Stimulated activated naive CD4-positive, alpha-beta T cell treated with Interleukin-2 at 50 U/mL for 16 hours (primary cell): ENCODE data around the gene SPRR5.

Experiments used
- DNase-seq: peaks from one replicate; lab custom pipeline; 2025; lab: John Stamatoyannopoulos, UW

The SPRR5 gene

GRCh38 chr1:152946248-152946647 lies 758 bp upstream of the SPRR5 start:
- DNase-seq: no peak

- DNase-seq: no peak
Measured at GRCh38 chr1:152951711-152952110, 4.7 kb downstream of the SPRR5 start.

DNA sequence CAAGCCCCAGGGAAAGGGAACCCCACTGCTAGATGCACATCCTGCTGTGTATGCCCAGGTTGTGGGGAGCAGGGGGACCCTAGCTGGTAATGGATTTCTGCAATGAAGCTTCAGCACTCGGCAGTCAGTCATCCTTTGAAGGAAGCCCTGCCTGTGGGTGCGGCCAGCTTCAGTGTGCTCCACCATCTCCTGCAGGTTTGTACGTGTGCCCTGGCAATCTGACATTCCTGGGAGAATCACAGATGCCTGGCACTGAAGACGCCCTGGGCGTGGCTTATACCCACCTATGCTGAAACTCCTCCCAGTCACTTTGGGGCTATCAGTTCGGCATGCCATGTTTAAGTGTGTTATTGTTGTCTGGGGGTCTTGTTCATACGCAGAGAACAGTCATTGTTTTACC lies 6.8 kb downstream of the SPRR5 start:
- no peak for DNase-seq

- DNase-seq: no peak
Measured at GRCh38 chr1:152954436-152954835, 7.4 kb downstream of the SPRR5 start.

GRCh38 chr1:152957561-152957960 lies 10.6 kb downstream of the SPRR5 start:
- no peak for DNase-seq

- DNase-seq: no peak
Measured at GRCh38 chr1:152959273-152959672, 12.3 kb downstream of the SPRR5 start.

DNA sequence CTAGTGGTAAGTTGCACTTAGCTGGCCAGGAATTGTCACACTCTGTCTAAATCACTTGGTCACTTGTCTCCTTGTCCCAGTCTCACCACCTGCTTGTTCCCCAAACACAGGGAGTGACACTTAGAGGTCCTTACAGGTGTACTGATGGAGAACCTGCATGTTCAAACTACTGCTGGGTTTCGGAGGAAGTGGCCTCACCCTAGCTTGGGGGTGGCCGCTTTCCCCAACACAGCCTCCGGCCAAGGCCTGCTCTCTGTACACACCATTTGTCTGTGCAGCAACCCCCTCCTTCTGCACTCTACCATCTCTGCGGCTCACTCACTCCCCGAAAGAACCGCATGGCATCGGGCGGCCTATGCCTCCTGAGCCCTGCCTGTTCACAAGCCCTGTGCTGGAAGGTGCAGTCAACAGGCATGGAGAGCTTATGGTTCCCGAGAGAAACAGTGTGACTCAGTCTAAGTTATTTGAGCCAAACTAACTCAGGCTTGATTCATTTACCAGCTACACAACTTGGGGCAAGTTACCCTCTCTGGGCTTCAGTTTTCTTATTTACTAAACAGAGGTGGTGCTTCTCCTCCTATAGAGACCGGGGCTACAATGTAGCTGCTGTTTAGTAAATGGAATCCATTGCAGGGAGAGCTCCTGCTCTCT lies 12.9 kb downstream of the SPRR5 start:
- no peak for DNase-seq

GRCh38 chr1:152960452-152961044 lies 13.5 kb downstream of the SPRR5 start:
- no peak for DNase-seq

DNA sequence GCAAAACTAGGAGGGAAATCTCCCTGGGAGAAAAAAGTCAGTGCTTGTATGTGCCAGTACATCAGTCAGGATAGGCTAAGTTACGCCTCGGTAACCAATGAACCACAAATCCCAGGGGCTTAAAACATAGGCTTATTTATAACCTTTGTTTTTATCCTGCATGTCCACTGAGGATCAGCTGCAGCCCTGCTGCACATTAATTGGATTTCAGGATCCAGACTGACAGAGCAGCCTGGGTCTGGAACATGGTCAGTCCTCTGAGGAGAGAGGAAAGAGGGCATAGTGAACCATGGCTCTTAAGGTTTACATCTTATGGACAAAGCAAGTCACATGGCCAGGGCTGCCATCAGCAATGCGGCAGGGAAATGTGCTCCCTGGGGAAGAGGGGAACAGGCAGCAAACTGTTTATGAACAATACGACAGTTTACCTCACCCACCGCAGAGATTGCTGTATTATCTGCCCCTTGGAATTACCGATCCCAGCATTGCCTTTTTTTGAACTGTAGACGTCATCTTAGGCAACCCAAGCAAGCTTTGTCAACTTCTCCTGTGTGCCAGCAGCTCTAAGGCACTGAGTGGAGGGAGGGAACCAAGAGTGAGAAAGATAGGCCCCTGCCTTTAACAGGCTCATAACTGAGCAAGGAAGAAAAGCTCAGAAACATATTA lies 14.4 kb downstream of the SPRR5 start:
- no peak for DNase-seq

DNA sequence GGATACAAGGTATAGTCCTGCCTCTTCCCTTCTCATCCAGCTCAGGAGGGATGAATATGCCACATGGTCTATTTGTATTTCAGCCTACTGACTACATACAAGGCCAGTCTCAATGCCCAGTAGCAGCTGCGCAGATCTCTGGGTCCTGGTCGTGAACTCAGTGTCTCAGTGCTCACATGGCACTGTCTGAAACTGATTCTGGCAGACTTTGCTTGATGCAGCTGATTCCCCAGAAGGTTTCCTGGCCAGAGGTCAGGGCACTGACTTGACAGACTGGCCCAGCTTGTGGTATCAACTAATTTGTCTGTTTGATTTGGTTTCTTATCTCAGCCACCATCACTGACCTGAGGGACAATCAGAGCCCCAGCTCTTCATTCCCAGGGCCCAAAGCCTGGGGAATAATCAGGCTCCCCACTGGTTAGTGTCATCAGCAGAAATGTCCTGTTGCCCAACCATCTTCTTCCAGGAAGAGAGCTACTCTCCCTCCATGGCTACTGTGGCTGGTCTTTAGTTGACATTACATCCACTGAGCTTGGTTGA lies 15.9 kb downstream of the SPRR5 start:
- DNase-seq: no peak

DNA sequence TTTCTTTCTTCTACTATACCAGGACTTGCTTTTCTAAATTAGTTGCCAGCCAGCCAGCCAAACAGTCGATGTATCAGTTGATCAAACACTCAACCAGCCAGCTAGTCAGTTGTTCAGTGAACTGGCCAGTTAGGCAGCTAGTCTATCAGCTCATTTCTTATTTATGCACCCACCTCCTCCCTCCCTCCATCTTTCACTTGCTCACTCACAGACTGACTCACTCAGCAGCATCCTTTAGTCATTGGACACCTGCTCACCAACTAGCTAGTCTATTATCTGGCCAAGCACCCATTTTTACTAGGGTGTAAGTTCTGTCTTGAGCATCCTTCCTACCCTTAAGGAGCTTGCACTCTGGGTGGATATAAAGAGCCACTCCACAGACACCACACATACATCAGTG lies 17.5 kb downstream of the SPRR5 start:
- DNase-seq: no peak

GRCh38 chr1:152965853-152966252 lies 18.8 kb downstream of the SPRR5 start:
- no peak for DNase-seq

GRCh38 chr1:152967201-152967600 lies 20.2 kb downstream of the SPRR5 start:
- DNase-seq: no peak

DNA sequence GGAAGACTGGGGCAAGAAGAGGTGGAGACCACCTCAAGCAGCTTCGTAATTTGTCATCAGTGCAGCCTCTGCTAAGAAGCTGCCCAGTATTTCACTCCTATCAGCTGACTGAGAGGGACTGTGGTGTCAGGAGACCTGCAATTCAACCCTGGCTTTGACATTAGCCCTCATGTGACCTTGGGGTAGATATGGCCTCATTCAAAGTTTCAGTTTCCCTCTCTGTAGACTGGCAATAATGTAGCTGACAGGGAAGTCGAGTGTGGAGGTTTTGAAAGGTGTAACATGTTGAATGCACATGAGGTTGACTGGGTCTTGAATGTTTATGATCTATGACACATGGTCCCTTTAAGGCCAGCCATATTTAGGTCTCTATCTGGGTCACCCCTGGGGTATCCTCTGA lies 21.2 kb downstream of the SPRR5 start:
- DNase-seq: no peak

DNA sequence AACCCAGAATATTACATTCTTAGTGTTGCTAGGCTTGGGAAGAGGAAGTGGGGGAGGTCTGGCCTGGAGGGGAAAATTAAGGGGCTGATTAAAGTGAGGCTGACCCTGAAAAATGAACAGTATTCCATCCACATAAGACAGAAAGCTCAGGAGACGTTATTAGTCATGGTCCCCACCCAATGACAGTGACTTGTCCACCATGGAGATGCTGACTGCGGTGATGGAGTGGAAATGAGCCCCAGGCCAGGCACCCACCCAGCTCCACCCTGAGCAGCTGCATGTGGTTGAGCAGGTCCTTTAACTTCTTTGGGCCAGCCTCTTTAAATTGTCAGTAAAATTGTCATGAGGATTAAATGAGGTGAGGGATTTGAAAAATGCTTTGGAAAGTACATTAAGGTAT lies 22.0 kb downstream of the SPRR5 start:
- DNase-seq: no peak

GRCh38 chr1:152970495-152970894 lies 23.5 kb downstream of the SPRR5 start, which contains the start of gene SPRR4:
TSS of gene SPRR4 (plus strand) at chr1:152970648. CDS start at chr1:152971891, 1,243 bp downstream.
- DNase-seq: no peak

GRCh38 chr1:152972196-152972886 lies 25.3 kb downstream of the SPRR5 start:
- no peak for DNase-seq

DNA sequence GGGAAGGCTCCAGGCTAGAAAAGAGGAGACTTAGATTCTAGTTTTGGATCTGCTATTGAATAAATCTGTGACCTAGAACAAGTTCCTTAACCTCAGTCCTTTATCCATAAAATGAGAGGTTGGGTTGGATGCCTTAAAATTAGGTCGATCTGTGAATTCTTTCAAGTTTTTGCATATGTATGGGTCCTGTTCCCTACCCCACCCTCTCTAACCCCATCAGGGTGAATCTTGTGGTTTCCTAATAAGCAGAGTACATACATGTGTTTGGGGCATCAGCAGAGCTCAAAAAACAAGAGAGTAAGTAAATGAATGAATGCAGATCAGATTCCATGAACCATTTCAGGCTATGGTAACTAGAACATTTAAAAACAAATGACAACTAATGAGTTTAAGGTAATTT lies 29.7 kb downstream of the SPRR5 start:
- DNase-seq: no peak

DNA sequence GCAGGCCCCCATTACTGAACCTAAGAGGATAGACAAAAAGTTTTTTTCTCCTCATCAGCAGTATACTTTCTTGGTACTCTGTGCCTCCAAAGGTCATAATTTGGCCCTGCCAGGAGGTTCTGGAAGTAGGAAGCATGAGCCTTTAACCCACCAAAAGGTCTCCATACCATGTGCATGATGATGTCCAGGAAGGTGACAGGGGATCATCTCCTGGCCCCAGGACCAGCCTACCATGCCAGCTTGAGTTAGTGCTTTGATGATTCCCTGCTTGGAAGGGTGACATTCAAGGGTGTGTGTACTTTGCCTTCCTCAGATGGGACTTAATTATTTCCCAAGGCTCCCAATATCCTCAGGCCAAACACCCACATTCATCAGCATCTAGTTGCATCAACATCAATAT lies 30.6 kb downstream of the SPRR5 start:
- no peak for DNase-seq

DNA sequence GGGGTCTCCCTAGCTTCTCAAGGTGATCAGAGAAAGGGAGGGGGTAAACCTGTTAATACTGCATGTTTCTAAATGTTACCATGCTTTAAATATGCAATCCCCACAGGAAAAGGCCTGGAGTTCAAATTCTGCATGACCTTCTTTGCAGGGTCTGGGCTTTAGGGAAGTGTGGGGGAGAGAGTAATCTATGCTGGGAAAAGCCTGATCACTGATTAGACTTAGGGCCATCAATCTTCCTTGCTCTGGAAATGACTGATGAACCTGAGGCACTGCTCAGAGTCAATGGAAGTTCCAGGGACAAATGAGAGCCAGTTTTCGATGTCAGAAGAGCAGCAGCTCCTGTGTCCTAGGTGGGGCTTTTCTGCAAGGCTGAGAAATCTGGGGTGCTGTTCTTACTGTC lies 33.7 kb downstream of the SPRR5 start:
- DNase-seq: no peak

GRCh38 chr1:152981146-152981871 lies 34.3 kb downstream of the SPRR5 start:
- no peak for DNase-seq

DNA sequence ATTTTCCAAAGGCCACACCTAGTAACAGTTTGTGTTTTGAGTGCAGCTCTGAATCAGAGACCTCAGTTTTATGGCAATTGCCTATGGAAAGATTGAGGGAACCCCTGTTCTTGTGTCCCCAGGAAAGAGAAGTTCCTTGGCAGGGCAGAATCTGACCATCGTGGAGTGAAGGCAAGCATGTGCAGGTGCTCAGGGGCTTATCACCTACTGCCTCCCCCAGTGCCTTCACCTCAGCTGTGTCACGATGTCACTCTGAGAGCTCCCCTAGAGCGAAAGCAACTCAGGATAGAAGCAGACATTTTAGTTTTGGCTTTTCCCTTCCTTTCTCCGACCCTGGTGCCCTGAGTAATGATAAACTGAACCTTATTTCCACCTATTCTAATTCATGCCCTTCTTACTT lies 35.1 kb downstream of the SPRR5 start:
- DNase-seq: no peak
